ENCODE measurements around the gene B4GALNT3.

DNA sequence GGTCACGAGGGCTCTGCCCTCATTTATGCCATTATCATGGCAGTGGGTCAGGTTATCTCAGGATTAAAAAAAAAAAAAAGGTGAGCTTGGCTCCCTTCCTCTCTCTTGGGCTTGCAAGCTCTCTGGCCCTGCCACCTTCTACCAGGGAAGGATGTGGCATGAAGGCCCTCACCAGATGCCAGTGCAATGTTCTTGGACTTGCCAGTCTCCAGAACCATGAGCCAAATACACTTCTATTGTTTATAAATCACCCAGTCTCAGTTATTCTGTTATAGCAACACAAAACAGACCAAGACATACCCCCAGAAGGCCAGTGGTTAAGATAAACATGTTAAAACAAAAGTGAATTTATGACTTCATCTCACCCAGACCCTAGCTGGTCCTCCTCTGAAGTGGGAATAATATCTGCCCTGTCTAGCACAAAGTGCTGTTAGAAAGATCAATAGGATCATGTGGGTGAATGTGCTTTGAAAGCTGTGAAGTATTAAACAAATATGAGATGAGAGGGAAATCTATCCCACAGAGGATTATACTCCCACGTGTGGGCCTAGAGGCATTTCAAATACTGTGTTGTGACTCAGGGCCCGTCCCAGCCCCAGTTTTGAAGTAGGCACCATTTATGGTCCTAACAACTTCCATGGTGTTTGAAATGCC is 114.9 kb downstream of the B4GALNT3 start:
- TF ChIP-seq EZH2 (IDR thresholded peaks at IDR 0.05; ENCODE audit: borderline replicate concordance) (no peak), EZH2phosphoT487 (IDR thresholded peaks at IDR 0.05; ENCODE audit: low read depth, severe bottlenecking, unreplicated experiment) (no peak)
- TF ChIP-seq, protein P1, sequence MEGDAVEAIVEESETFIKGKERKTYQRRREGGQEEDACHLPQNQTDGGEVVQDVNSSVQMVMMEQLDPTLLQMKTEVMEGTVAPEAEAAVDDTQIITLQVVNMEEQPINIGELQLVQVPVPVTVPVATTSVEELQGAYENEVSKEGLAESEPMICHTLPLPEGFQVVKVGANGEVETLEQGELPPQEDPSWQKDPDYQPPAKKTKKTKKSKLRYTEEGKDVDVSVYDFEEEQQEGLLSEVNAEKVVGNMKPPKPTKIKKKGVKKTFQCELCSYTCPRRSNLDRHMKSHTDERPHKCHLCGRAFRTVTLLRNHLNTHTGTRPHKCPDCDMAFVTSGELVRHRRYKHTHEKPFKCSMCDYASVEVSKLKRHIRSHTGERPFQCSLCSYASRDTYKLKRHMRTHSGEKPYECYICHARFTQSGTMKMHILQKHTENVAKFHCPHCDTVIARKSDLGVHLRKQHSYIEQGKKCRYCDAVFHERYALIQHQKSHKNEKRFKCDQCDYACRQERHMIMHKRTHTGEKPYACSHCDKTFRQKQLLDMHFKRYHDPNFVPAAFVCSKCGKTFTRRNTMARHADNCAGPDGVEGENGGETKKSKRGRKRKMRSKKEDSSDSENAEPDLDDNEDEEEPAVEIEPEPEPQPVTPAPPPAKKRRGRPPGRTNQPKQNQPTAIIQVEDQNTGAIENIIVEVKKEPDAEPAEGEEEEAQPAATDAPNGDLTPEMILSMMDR (IDR thresholded peaks at IDR 0.05; ENCODE audit: poor library complexity): no peak

All from hepatocyte (in vitro differentiated cells).